Inflammatory macrophage (primary cell): Measurements from ENCODE around the gene TASOR.
A peak's percentile ranks its signal among the peaks of the same experiment; 100 is the strongest.

Experiments used
- DNase-seq, 2 donors: peaks; one replicate each; pipeline ENCODE4 v3.0.0-alpha.2; 2020 to 2022

Gene TASOR

DNA sequence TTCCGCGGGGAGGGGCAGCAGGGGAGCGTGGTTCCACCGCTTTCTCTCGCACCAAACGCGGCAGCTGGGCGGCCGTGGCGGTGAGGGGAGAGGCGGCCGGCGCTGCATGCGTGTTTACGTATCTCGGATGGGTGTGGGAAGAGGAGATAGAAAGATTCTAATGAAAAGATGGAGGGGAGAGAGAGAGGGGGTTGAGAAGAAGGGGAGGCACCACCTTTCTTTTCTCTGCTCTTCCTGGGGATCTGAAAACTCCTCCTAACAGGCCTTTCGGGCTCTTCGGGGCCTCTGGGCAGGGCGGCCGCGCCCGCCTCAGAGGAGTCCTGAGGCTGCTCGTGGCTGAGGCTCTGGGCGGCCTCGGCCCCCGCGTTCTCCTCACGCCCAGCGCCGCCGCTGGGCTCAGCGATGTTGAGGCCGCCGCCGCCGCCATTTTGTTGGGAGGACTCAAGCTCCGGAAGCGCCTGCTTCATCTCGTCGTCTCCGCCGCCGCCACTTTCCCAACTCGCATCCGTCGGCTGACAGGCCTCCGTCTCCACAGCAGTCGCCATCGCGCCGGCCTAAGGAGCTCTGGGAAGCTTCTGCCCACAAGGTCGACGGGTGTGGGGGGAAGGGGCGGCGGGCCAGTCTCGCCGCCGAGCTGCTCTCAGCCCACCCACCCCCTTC, 473 bp downstream of the TASOR start:
- peak; percentile 72 to 79 for DNase-seq

DNA sequence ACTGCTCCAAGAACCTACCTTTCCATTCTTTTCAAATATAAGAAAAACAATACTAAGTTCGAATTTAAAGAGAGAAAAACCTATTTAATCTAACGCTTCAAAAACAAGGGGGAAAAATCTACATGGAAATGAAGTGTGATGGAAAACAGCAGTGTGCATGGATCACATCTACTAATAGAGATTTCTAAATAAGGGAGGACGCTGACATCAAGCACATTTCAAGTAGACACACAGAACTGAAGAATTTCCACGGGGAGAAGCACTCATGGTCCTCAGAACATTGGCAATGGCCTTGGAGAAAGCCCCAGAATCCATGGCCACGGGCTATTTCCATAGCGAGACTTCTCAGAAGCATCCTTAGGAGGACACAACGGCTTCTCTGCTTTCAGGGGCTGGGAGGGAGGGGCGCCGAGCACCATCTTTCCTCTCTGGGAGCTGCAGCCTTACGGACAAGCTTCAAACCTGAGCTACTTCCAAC, 1.0 kb downstream of the TASOR start:
- no peak for DNase-seq

DNA sequence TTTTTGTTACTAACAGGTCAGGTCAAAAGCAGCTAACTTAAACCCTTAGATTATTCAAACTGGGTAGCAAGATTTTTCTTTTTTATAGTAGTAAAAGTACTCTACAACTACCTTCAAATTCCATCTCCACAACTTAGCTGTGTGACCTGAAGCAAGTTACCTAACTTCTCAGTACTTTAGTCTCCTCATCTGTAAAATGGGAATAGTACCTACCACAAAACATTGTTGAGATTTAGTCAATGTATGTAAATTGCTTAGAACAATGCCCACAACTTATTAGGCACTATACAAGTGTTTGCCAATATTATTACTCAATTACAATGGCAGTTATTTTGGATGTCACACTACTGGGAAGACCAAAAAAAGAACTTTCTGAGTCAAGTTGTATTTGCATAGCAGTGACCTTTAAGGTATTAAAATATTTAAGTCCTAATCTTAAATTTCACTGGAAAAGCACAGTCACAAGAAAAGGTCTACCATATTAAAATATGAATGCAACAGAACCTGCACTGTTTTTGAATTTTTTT, 2.9 kb downstream of the TASOR start:
- DNase-seq, result no peak

DNA sequence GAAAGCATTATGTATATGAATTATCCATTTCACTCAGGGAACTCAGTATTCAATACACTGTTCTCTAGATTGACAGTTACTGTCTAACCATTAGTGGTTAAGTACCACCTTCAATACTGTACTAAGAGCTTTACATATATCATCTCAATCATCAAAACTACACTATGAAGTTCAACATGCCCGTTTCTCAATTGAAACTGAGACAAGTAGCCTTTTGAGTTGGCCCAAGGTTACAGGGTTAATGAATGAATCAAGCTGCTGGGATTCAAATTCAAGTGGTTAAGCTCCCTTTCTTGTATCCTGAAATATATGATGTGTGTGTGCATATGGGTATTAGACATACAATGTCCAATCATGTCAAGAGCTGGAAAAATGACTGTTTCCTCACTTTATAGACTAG, 5.8 kb downstream of the TASOR start:
- DNase-seq, result no peak

DNA sequence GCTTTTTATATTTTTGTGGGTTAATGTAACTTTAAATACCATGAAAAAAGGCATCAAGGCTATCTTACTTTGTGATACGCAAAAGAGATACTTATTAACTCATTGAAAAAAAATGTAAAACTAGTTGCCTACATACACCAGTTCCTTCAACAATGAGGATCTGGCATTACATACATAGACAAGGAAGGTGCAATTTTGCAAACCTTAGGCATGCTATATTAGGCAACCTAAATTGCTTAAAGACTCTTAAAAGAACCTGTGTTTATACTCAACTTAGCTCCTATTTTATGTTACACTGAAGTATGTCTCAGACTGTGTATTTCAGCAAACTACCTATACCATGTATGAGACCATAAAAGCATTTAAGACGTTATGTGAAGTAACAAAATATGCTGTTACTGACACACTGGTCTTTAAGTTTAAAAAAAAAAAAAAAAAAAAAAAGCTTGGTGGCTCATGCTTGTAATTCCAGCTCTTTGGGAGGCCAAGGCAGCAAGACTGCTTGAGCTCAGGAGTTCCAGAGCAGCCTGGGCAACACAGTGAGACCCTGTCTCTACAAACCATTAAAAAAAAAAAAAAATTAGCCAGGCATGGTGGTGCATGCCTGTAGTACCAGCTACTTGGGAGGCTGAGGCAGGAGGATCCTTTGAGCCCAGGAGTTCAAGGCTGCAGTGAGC, 9.1 kb downstream of the TASOR start:
- peak; percentile 24 to 31 for DNase-seq

DNA sequence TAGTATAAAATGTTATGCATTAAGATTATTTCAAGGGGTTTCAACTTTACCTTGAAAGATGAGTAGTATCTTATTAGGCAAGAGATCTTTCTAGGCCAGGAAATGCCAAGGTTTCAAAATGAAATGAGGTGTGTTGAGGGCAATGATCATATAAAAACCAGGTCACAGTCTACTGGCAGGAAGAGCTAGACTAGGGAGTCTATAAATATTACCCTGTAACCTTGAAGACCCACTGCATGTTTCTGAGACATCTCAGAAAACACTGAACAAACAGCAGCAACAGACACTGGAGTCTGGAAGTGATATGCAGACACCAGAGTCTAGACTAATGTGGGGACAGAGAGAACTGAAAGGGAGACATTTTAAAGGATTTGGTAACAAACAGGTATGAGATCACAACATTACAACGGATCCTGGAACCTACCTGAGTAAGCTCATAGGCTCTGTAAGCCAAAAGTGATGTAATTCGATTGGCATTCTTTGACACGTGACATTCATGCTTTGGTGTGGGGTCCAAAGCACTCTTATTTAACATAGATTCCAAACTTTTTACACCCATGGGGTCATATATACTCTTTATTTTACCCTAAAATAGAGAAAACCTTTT, 15.0 kb downstream of the TASOR start:
- no peak for DNase-seq

DNA sequence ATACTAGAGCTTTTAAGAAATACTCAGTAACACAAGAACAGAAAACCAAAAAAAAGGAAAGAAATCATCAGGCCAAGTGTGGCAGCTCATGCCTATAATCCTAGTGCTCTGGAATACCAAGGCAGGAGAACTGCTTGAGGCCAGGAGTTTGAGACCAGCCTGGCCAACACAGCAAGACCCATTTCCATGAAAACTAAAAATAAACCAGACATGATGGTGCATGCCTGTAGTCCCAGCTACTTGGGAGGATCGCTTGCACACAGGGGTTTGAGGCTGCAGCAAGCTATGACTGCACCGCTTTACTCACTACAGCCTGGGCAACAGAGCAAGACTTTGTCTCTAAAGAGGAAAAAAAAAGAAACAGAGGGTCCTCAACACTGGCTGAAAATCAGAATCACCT, 18.2 kb downstream of the TASOR start:
- DNase-seq, result no peak

DNA sequence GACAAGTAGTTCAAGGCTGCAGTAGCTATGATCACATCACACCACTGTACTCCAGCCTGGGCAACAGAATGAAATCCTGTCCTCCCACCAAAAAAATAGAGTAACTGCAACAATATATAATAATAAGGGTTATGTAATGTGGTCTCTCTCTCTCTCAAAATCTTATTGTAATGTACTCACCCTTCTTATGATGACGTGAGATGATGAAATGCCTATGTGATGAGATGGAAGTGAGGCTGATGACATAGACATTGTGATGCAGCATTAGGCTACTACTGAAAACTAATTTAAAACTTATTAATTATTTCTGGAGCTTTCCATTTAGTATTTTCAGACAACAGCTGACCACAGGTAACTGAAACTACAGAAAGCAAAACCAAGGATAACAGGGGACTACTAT, 27.4 kb downstream of the TASOR start:
- DNase-seq, result no peak

DNA sequence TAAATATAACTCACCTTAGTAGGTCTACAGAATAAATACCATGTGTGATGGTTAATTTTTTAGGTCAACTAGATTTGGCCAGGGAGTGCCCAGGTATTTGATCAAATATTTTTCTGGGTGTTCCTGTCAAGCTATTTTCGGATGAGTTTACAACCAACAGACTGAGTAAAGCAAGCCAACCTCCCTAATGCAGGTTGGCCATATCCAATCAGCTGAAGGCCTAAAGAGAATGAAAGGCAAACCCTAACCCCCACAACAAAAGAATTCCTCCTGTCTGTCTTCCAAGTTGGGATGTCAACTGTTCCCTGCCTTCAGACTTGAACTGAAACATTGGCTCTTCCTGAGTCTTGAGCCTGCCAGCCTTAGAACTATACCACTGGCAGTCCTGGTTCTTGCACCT, 28.6 kb downstream of the TASOR start:
- DNase-seq, result no peak

DNA sequence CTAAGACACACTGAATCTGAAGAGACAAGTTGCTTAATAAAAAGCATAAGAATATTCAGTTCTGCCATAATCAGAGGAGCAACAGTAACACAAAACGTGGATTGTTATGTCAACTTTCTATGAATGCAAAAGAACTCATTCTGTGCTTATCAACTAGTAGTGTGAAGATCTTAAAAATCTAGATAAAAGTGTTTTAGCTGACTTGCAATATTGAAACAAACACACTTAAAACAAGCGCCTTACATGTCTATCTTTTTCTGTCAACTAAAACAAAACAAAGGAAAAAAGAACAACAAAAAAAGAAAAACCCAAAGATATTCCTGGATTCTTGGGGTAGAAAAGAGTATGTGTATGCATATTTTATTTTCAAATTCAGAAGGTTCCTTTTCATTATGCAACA, 37.7 kb downstream of the TASOR start:
- no peak for DNase-seq

DNA sequence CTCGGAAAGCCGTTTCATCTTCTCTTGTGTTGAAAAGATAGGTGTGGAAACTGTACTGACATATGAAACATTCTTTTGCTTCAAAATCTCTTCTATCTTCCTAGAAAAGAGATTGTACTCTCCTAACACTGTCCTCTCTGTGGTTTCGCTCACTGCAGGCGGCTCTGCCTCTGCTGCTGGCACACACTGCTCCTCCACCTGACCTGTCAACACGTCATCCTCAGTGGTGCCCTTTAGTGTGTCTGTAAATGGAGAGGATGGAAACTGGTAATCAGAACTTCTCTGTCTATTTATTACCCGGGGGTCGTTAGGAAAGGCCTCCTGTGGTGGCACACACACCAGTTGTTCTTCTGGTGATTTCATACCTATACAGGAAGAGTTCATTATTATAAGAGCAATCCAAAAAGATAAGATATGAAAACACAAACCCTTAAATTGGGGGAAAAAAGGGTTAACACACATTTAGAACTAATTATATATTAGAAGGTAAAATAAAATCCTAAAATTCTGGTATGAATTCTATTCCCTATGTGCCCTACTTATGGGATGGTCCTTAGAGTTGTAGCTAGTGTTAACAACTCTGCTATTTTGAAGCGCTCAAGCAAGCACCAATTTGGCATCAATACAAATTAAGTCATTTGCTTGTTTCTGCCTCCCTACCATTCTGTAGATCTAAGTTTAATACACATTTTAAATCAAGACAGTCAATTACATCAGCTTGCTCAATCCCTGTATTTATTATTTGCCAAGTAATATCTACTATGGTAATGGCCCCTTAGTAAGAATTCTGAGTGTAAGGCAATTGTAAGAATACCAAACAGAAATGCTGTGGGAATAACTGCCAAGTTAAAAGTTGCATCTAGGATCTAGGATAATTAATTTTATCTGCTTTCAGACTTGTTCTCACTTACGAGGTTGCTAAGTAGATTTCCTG, 49.2 kb downstream of the TASOR start:
- DNase-seq, result no peak
